Neural progenitor cell (in vitro differentiated cells): ENCODE measurements around the gene PPM1G. TPM values are rescaled to one million over a fixed set of nuclear protein-coding genes. Genes with fewer than 3 reads are reported as not detected.

Experiments
- total RNA-seq: library from RNA; depleted of rRNA; stranded (reverse); fragments of >200 nt; gene quantifications from 2 replicates; pipeline ENCODE4 v1.2.3, GENCODE V29; 2015; ENCODE audit warnings: low replicate concordance

PPM1G gene
- total RNA-seq, 1 donor from 2014 or later = 114 TPM

Other genes with a start within 250 kb of the PPM1G start
- gene ATRAID, start 197.6 kb downstream of the PPM1G start, total RNA-seq = 133 and 142 TPM in 2 replicates
- 42.8 and 88.9 TPM in 2 replicates for gene SLC5A6, start 197.3 kb downstream of the PPM1G start, total RNA-seq
- gene CAD, start 192.2 kb downstream of the PPM1G start, total RNA-seq = 26.5 and 51.8 TPM in 2 replicates
- 0.56 and 1.4 TPM in 2 replicates for gene SLC30A3, start 146.5 kb downstream of the PPM1G start, total RNA-seq
- gene DNAJC5G, start 134.2 kb downstream of the PPM1G start, total RNA-seq = not detected in 2 replicates
- 0.12 TPM in 1 of 2 replicates, not detected in the other for gene TRIM54, start 127.2 kb downstream of the PPM1G start, total RNA-seq
- gene UCN, start 101.1 kb downstream of the PPM1G start, total RNA-seq = 0.56 and 1.2 TPM in 2 replicates
- 71.4 and 78.0 TPM in 2 replicates for gene MPV17, start 86.5 kb downstream of the PPM1G start, total RNA-seq
- 57.3 and 73.9 TPM in 2 replicates for gene GTF3C2, start 52.8 kb downstream of the PPM1G start, total RNA-seq
- gene EIF2B4, start 39.3 kb downstream of the PPM1G start, total RNA-seq = 25.5 and 38.2 TPM in 2 replicates
- gene SNX17, start 39.0 kb downstream of the PPM1G start, total RNA-seq = 65.2 and 92.6 TPM in 2 replicates
- gene ZNF513, start 28.9 kb downstream of the PPM1G start, total RNA-seq = 6.1 and 23.2 TPM in 2 replicates
- 136 and 151 TPM in 2 replicates for gene NRBP1, start 19.0 kb upstream of the PPM1G start, total RNA-seq
- 0.88 and 11.4 TPM in 2 replicates for gene KRTCAP3, start 32.8 kb upstream of the PPM1G start, total RNA-seq
- gene IFT172, start 80.2 kb upstream of the PPM1G start, total RNA-seq = 20.3 and 30.0 TPM in 2 replicates
- 6.2 and 18.3 TPM in 2 replicates for gene FNDC4, start 85.6 kb upstream of the PPM1G start, total RNA-seq
- 2.2 TPM in 1 of 2 replicates, not detected in the other for gene GCKR, start 87.2 kb upstream of the PPM1G start, total RNA-seq
- gene ZNF512, start 173.5 kb upstream of the PPM1G start, total RNA-seq = 96.1 and 106 TPM in 2 replicates
- gene CCDC121, start 219.4 kb upstream of the PPM1G start, total RNA-seq = 5.1 and 9.2 TPM in 2 replicates
- 54.9 and 59.2 TPM in 2 replicates for gene GPN1, start 219.5 kb upstream of the PPM1G start, total RNA-seq